Activated CD4-positive, alpha-beta memory T cell treated with anti-CD3 and anti-CD28 coated beads, Interleukin-2, amount 10 ng/mL, durations not matched to agents 7 days and 5 days (primary cell): Measurements from ENCODE around the gene SP6. TPM values are rescaled to one million over a fixed set of nuclear protein-coding genes. Genes with fewer than 3 reads are reported as not detected.

Source experiments
- CTCF ChIA-PET: fragments of 350-600 bp; sonication (Branson Sonifier 250); formaldehyde crosslinking; loops from one replicate; lab custom pipeline; 2021; ENCODE audit warnings: antibody characterized with exemption, inconsistent platforms; lab: Charles Lee
- POLR2A ChIA-PET: fragments of 350-600 bp; sonication (Branson Sonifier 250); formaldehyde crosslinking; loops from one replicate; lab custom pipeline; 2021; ENCODE audit warnings: antibody characterized with exemption; lab: Charles Lee
- DNase-seq: peaks from one replicate; pipeline ENCODE4 v3.0.0-alpha.2; 2020
- H3K27ac Mint-ChIP-seq: one replicate; pipeline ENCODE4 v1.8.0; 2021; ENCODE audit warnings: mild to moderate bottlenecking, mixed read lengths
- H3K27me3 Mint-ChIP-seq: one replicate; pipeline ENCODE4 v1.8.0; 2021; ENCODE audit warnings: mixed read lengths
- H3K36me3 Mint-ChIP-seq: one replicate; pipeline ENCODE4 v1.8.0; 2021; ENCODE audit warnings: low read depth, mixed read lengths
- H3K4me1 Mint-ChIP-seq: one replicate; pipeline ENCODE4 v1.8.0; 2021; ENCODE audit warnings: mixed read lengths
- H3K4me3 Mint-ChIP-seq: one replicate; pipeline ENCODE4 v1.8.0; 2021; ENCODE audit warnings: mild to moderate bottlenecking, mixed read lengths
- H3K9me3 Mint-ChIP-seq: one replicate; pipeline ENCODE4 v1.8.0; 2021; ENCODE audit warnings: mixed read lengths
- total RNA-seq, 2 experiments: library from RNA; stranded (reverse); gene quantifications; one replicate each; pipeline ENCODE4 v1.2.3, GENCODE V29; 2021

Gene SP6
- total RNA-seq, 2 experiments from 2014 or later, result 0.10 to 0.15 TPM

GRCh38 chr17:47821424-47822391 lies 29.3 kb downstream of the SP6 start, which contains the start of gene OSBPL7:
TSS of gene OSBPL7 (minus strand) at chr17:47821794. CDS start at chr17:47820278, 1,516 bp downstream.
- peaks cover 28% of the 10 kb centered on the region for H3K4me1 Mint-ChIP-seq
- H3K4me3 Mint-ChIP-seq, result peak within 1 kb of the TSS; percentile 98
- no peaks in the 10 kb centered on the region for H3K27me3 Mint-ChIP-seq
- POLR2A ChIA-PET, result interaction anchor here (1.0 to 3.1 kb wide), 10 partner anchors 9 to 172 kb away, joined by 3 to 76 read pairs (median 4); partner anchors contain the start of genes KPNB1, LRRC46, MRPL10 and SCRN2
- CTCF ChIA-PET, result interaction anchor here (1.2 to 2.6 kb wide), 4 partner anchors 9 to 122 kb away, joined by 3 to 13 read pairs (median 7); partner anchors contain the start of genes LRRC46, MRPL10 and SCRN2
- peaks cover 40% of the 10 kb centered on the region for H3K36me3 Mint-ChIP-seq
- DNase-seq, result peak; percentile 83
- H3K27ac Mint-ChIP-seq, result peak within 1 kb of the TSS; percentile 83
- H3K9me3 Mint-ChIP-seq, result no peaks in the 10 kb centered on the region

GRCh38 chr17:47821031-47821423 lies 29.9 kb downstream of the SP6 start:
- Mint-ChIP-seq H3K4me3 (peak overlapping the region; percentile 98), H3K27ac (peak overlapping the region; percentile 83), H3K9me3 (no peaks in the 10 kb centered on the region), H3K4me1 (peaks cover 28% of the 10 kb centered on the region), H3K27me3 (no peaks in the 10 kb centered on the region), H3K36me3 (peaks cover 34% of the 10 kb centered on the region)
- CTCF ChIA-PET, result interaction anchor here (1.8 to 2.6 kb wide), 3 partner anchors 10 to 122 kb away, joined by 7 to 13 read pairs (median 7); partner anchors contain the start of genes LRRC46, MRPL10 and SCRN2
- DNase-seq, result no peak
- POLR2A ChIA-PET, result interaction anchor here (1.2 to 3.1 kb wide), 8 partner anchors 9 to 133 kb away, joined by 3 to 76 read pairs (median 4); partner anchors contain the start of genes LRRC46, MRPL10, SCRN2 and SP2

GRCh38 chr17:47820033-47820789 lies 30.8 kb downstream of the SP6 start:
- Mint-ChIP-seq H3K9me3 (no peaks in the 10 kb centered on the region), H3K27me3 (no peaks in the 10 kb centered on the region), H3K27ac (peak overlapping the region; percentile 83), H3K4me1 (peaks cover 28% of the 10 kb centered on the region), H3K4me3 (peak overlapping the region; percentile 98), H3K36me3 (peaks cover 35% of the 10 kb centered on the region)
- CTCF ChIA-PET, result no interaction called here
- DNase-seq, result no peak
- POLR2A ChIA-PET, result interaction anchor here (1.6 to 3.1 kb wide), 2 partner anchors 10 to 75 kb away, joined by 3 to 76 read pairs; partner anchors contain the start of genes LRRC46 and MRPL10

- H3K36me3 Mint-ChIP-seq, result peaks cover 40% of the 10 kb centered on the region
- no peaks in the 10 kb centered on the region for H3K9me3 Mint-ChIP-seq
- no peak for DNase-seq
- H3K27ac Mint-ChIP-seq, result no peak overlapping the region
- POLR2A ChIA-PET, result interaction anchor here (1.6 kb wide), 1 partner anchor 76 kb away, joined by 3 read pairs; no protein-coding TSS in a partner anchor
- CTCF ChIA-PET, result no interaction called here
- H3K4me3 Mint-ChIP-seq, result peak overlapping the region; percentile 7
- H3K4me1 Mint-ChIP-seq, result peaks cover 28% of the 10 kb centered on the region
- H3K27me3 Mint-ChIP-seq, result no peaks in the 10 kb centered on the region
Measured at GRCh38 chr17:47819475-47819874, 31.5 kb downstream of the SP6 start.

GRCh38 chr17:47818002-47818695 lies 32.8 kb downstream of the SP6 start:
- H3K27ac Mint-ChIP-seq, result no peak overlapping the region
- no peaks in the 10 kb centered on the region for H3K9me3 Mint-ChIP-seq
- H3K4me1 Mint-ChIP-seq, result peaks cover 28% of the 10 kb centered on the region
- POLR2A ChIA-PET, result interaction anchor here (0.6 kb wide), 1 partner anchor 35 kb away, joined by 3 read pairs; no protein-coding TSS in a partner anchor
- H3K4me3 Mint-ChIP-seq, result no peak overlapping the region
- H3K27me3 Mint-ChIP-seq, result no peaks in the 10 kb centered on the region
- peaks cover 31% of the 10 kb centered on the region for H3K36me3 Mint-ChIP-seq
- CTCF ChIA-PET, result no interaction called here
- DNase-seq, result no peak

- no peak overlapping the region for H3K27ac Mint-ChIP-seq
Measured at GRCh38 chr17:47816947-47817346, 34.0 kb downstream of the SP6 start.

GRCh38 chr17:47816111-47816735 lies 34.7 kb downstream of the SP6 start:
- Mint-ChIP-seq H3K4me1 (peaks cover 22% of the 10 kb centered on the region), H3K9me3 (no peaks in the 10 kb centered on the region), H3K27me3 (no peaks in the 10 kb centered on the region), H3K27ac (no peak overlapping the region), H3K4me3 (no peak overlapping the region), H3K36me3 (peaks cover 47% of the 10 kb centered on the region)
- POLR2A ChIA-PET, result interaction anchor here (1.3 kb wide), 1 partner anchor 83 kb away, joined by 3 read pairs; the partner anchor contains the start of gene TBX21
- CTCF ChIA-PET, result no interaction called here
- no peak for DNase-seq

More at GRCh38 chr17:47816947-47817346, 34.0 kb downstream of the SP6 start:
- no peak for DNase-seq
- Mint-ChIP-seq H3K27me3 (no peaks in the 10 kb centered on the region), H3K4me3 (no peak overlapping the region), H3K4me1 (peaks cover 24% of the 10 kb centered on the region), H3K36me3 (peaks cover 40% of the 10 kb centered on the region), H3K9me3 (no peaks in the 10 kb centered on the region)
- CTCF ChIA-PET, result interaction anchor here (0.6 kb wide), 1 partner anchor 28 kb away, joined by 3 read pairs; no protein-coding TSS in a partner anchor
- POLR2A ChIA-PET, result interaction anchor here (1.3 kb wide), 1 partner anchor 84 kb away, joined by 3 read pairs; the partner anchor contains the start of gene TBX21

- Mint-ChIP-seq H3K27ac (no peak overlapping the region), H3K4me1 (peaks cover 20% of the 10 kb centered on the region), H3K36me3 (peaks cover 51% of the 10 kb centered on the region), H3K9me3 (no peaks in the 10 kb centered on the region), H3K27me3 (no peaks in the 10 kb centered on the region), H3K4me3 (no peak overlapping the region)
- ChIA-PET CTCF (no interaction called here), POLR2A (interaction anchor here (0.6 kb wide), 1 partner anchor 190 kb away, joined by 3 read pairs; no protein-coding TSS in a partner anchor)
- DNase-seq, result no peak
Measured at GRCh38 chr17:47815106-47815918, 35.7 kb downstream of the SP6 start.

GRCh38 chr17:47813512-47814031 lies 37.4 kb downstream of the SP6 start:
- ChIA-PET POLR2A (interaction anchor here (0.9 kb wide), 1 partner anchor 9 kb away, joined by 3 read pairs; no protein-coding TSS in a partner anchor), CTCF (interaction anchor here (0.6 kb wide), 1 partner anchor 42 kb away, joined by 3 read pairs; no protein-coding TSS in a partner anchor)
- Mint-ChIP-seq H3K27me3 (no peaks in the 10 kb centered on the region), H3K27ac (no peak overlapping the region), H3K4me1 (peaks cover 21% of the 10 kb centered on the region), H3K36me3 (peaks cover 59% of the 10 kb centered on the region), H3K4me3 (no peak overlapping the region), H3K9me3 (no peaks in the 10 kb centered on the region)
- DNase-seq, result no peak

GRCh38 chr17:47813077-47813476 lies 37.9 kb downstream of the SP6 start:
- no peaks in the 10 kb centered on the region for H3K27me3 Mint-ChIP-seq
- no peaks in the 10 kb centered on the region for H3K9me3 Mint-ChIP-seq
- no peak overlapping the region for H3K27ac Mint-ChIP-seq
- POLR2A ChIA-PET, result interaction anchor here (0.9 kb wide), 1 partner anchor 10 kb away, joined by 3 read pairs; no protein-coding TSS in a partner anchor
- no peak overlapping the region for H3K4me3 Mint-ChIP-seq
- peaks cover 59% of the 10 kb centered on the region for H3K36me3 Mint-ChIP-seq
- H3K4me1 Mint-ChIP-seq, result peaks cover 21% of the 10 kb centered on the region
- CTCF ChIA-PET, result no interaction called here
- no peak for DNase-seq
